Measurements from ENCODE around the gene SLC25A29. TPM values are rescaled to one million over a fixed set of nuclear protein-coding genes. Genes with fewer than 3 reads are reported as not detected.

SLC25A29 gene
- total RNA-seq, 1 donor from 2014 or later = 58.9 TPM

DNA sequence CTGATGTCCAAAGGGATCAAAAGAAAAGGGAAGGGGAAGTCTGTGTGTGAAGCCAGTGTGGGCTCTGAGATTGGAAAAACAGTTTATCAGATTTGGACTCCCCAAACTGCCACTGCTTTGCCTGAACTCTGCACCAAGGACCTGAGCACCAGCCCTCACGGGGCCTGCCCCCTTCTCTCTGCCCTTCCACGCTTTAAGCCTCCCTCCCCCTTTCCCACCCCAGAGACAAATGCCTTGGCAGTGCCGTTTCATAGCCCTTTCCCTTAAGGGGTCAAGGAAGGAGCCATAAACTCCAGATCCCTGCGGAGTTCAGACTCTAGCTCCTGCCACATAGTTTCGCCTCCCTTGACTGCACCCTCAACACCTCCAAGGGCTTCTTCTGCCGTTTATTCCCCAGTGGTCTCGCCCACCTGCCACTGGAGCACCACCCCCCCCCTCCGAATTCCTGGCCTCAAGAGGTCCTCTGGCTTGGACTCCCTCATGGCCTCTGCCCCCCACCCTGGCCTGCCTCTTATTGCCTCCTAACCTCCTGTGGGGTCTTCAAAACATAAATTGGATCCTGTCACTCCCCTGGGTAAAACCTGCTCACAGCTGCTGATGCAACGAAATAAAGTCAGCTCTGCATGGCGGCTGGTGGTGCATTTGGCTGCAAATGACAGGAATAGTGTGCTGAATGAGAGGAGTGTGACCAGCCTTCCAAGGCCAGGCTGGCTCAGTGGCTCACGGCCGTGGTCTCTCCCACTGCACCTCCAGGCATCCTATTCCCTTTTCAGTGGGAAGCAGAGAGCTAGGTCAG lies 18.8 kb downstream of the SLC25A29 start:
- TF ChIP-seq POLR2AphosphoS5 (IDR thresholded peaks at IDR 0.05; ENCODE audit: insufficient read depth in 1 of 2, low read depth in 1 of 2) (no peak), POLR2A (IDR thresholded peaks at IDR 0.05) (no peak)
- TF ChIP-seq, protein P1, sequence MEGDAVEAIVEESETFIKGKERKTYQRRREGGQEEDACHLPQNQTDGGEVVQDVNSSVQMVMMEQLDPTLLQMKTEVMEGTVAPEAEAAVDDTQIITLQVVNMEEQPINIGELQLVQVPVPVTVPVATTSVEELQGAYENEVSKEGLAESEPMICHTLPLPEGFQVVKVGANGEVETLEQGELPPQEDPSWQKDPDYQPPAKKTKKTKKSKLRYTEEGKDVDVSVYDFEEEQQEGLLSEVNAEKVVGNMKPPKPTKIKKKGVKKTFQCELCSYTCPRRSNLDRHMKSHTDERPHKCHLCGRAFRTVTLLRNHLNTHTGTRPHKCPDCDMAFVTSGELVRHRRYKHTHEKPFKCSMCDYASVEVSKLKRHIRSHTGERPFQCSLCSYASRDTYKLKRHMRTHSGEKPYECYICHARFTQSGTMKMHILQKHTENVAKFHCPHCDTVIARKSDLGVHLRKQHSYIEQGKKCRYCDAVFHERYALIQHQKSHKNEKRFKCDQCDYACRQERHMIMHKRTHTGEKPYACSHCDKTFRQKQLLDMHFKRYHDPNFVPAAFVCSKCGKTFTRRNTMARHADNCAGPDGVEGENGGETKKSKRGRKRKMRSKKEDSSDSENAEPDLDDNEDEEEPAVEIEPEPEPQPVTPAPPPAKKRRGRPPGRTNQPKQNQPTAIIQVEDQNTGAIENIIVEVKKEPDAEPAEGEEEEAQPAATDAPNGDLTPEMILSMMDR (IDR thresholded peaks at IDR 0.05) = no peak
- Histone ChIP-seq H3K9me3 (no peaks in the 10 kb centered on the region), H3K4me1 (peaks cover 21% of the 10 kb centered on the region), H3K36me3 (peaks cover 0 to 8% of the 10 kb centered on the region in 2 donors), H3K27me3 (no peaks in the 10 kb centered on the region), H3K4me3 (no peak overlapping the region), H3K27ac (no peak overlapping the region)
- intact Hi-C loops (cut with DNase I) = no loop called here
- no peak for DNase-seq (ENCODE audit: extremely low spot score in 2 of 2)

DNA sequence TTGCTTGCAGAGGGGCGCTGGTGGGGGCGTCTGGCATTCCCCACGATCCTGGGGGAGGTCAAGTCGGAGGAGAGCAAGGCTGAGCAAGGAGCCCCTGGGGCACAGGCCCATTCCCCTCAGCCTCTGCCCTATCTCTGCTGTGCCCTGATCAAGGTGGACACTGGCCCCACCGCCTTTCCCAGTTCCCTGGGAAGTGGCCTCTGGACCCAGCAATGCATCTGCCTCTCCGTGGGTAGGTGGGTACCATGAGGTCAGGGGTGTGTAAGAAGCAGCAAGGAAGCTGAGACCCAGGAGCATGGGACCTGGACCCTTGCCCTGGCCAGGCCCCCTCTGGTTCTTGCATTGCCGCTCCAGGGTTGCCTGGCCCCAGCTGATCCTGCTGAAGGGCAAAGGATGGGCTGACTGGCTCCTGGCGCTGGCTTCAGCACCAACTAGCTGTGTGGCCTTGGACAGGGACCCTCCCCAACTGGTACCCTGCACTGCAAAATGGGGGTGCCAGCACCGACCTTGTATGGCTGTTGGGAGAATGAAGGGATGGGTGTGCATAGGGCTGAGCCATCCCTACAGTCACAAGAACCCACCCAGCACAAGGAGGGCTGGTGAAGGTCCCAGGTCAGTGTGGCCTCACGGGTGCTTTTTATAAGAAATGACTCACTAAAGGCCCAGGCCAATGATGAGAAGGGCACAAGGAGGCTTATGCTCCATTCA lies 19.6 kb downstream of the SLC25A29 start:
- Histone ChIP-seq H3K4me3 (no peak overlapping the region), H3K27ac (no peak overlapping the region), H3K36me3 (peaks cover 0 to 8% of the 10 kb centered on the region in 2 donors), H3K4me1 (peaks cover 26% of the 10 kb centered on the region), H3K9me3 (no peaks in the 10 kb centered on the region), H3K27me3 (no peaks in the 10 kb centered on the region)
- DNase-seq (ENCODE audit: extremely low spot score in 2 of 2) = peak in 1 of 2 donors; percentile 86
- no peak for TF ChIP-seq POLR2AphosphoS5 (IDR thresholded peaks at IDR 0.05; ENCODE audit: insufficient read depth in 1 of 2, low read depth in 1 of 2)
- intact Hi-C loops (cut with DNase I) = no loop called here

DNA sequence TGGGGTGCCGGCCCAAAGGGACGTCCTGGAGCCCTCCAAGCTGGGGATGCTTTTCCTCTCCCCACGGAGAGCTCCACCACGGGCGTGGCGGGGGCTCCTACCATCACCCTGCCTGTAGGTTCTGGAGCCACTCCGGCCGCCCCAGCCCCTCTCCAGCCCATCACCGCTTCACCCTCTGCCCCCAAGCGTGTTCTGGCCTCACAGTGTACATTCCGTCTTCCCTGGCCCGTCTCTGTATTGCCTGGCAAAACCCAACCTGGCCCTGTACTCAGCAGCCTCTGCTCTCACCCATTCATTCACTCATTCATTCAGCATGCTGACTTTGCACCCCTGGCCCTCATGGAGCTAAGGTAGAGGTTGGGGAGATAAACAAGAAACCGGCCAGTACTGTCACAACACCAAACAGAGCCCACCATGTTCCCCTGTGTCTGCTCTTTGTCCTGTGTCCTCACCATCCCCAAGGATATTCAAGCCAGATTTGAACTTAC lies 20.3 kb downstream of the SLC25A29 start:
- TF ChIP-seq, protein P1 (IDR thresholded peaks at IDR 0.05) = no peak
- TF ChIP-seq POLR2AphosphoS5 (IDR thresholded peaks at IDR 0.05; ENCODE audit: insufficient read depth in 1 of 2, low read depth in 1 of 2) (no peak), POLR2A (IDR thresholded peaks at IDR 0.05) (no peak)
- DNase-seq (ENCODE audit: extremely low spot score in 2 of 2) = no peak
- peaks cover 32% of the 10 kb centered on the region for H3K4me1 ChIP-seq

DNA sequence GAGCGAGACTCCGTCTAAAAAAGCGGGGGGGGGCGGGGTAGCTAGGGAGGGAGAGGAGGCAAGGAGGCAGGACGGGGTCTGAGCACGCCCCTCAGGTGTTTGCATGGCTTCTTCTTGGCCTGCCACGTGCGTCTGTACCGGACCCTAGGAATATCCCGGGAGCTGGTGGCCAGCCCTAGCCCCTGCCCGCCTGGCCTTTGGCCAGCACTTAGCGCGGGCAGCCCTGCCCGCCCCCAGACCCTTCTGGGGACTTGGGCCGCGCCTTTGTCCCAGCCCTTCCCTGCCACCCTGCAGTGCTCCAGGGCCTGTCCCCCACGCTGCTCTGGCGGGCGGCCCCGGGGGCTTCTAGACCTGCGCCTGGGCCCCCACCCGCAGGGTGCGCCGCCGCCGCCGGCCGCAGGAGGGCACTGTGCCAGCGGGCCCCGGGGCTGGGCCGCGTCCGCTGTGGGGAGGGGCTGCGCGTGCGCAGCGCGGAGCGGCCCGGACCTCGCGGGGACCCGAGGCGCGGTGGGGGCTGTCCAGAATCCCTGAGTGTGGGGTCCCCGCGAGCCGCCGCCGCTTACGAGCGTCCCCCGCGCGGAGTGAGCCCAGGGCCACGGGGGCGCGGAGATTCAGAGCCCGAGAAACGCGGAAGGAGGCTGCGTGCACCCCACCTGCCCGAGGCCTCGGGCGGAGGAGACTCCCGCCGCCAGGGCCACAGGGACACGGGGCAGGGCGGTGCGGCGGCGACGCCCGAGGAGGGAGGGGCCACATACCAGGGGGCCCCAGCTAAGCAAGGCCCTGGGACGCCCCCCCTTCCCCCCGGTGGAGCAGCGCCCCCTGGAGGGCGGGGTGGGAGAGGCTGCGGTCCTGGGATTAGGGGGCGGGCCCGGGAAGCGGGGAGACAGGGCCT lies 21.0 kb downstream of the SLC25A29 start:
- Histone ChIP-seq H3K27me3 (no peaks in the 10 kb centered on the region), H3K36me3 (no peaks in the 10 kb centered on the region), H3K9me3 (no peaks in the 10 kb centered on the region), H3K4me3 (peak overlapping the region; percentile 69 to 89), H3K27ac (peak overlapping the region; percentile 94), H3K4me1 (peaks cover 39% of the 10 kb centered on the region)
- no peak for DNase-seq (ENCODE audit: extremely low spot score in 2 of 2)
- intact Hi-C loops (cut with DNase I) = no loop called here
- TF ChIP-seq POLR2A (IDR thresholded peaks at IDR 0.05) = no peak
- TF ChIP-seq, protein P1 (IDR thresholded peaks at IDR 0.05) = peak; percentile 64 to 72 (median 68)
- peak in 1 of 2 donors; percentile 65 for TF ChIP-seq POLR2AphosphoS5 (IDR thresholded peaks at IDR 0.05; ENCODE audit: insufficient read depth in 1 of 2, low read depth in 1 of 2)

More for the DNA sequence above, 20.3 kb downstream of the SLC25A29 start:
- Histone ChIP-seq H3K36me3 (peaks cover 0 to 3% of the 10 kb centered on the region in 2 donors), H3K9me3 (no peaks in the 10 kb centered on the region), H3K27ac (peak overlapping the region; percentile 94), H3K4me3 (peak overlapping the region; percentile 69 to 89), H3K27me3 (no peaks in the 10 kb centered on the region)
- intact Hi-C loops (cut with DNase I) = no loop called here
